GM12878 (cell line): ENCODE data around the gene RASGRP2. TPM values are rescaled to one million over a fixed set of nuclear protein-coding genes. Genes with fewer than 3 reads are reported as not detected.

Source experiments
- ATAC-seq: fragments of 200-7000 bp; cut with Tn5 transposase; 3 replicates; pipeline ENCODE4 v1.9.1; 2020; ENCODE audit warnings: mild to moderate bottlenecking, moderate library complexity
- BruUV-seq: library from RNA; stranded (reverse); fragments of 400-500 nt; replicated peaks from 2 replicates; lab custom pipeline; 2021; lab: Mats Ljungman, UMichigan
- CTCF ChIA-PET: fragments of 300-600 bp; sonication (Branson Sonifier 250); formaldehyde crosslinking; extraction: SDS; loops from one replicate; lab custom pipeline; 2021; ENCODE audit warnings: inconsistent platforms; lab: Yijun Ruan, JAX
- POLR2A ChIA-PET: fragments of 350-600 bp; formaldehyde crosslinking; extraction: SDS; loops from one replicate; lab custom pipeline; 2021; ENCODE audit warnings: inconsistent platforms; lab: Charles Lee
- RAD21 ChIA-PET: fragments of 300-600 bp; sonication (Branson Sonifier 250); formaldehyde crosslinking; loops from one replicate; lab custom pipeline; 2023; ENCODE audit warnings: antibody characterized with exemption; ENCODE audit not compliant: unreplicated experiment; lab: Charles Lee
- SMC1A ChIA-PET: fragments of 300-600 bp; sonication (Branson Sonifier 250); formaldehyde crosslinking; loops from one replicate; lab custom pipeline; 2023; ENCODE audit not compliant: unreplicated experiment, uncharacterized antibody; lab: Charles Lee
- DNase-seq: peaks from one replicate; pipeline ENCODE4 v3.0.0-alpha.2; 2011; ENCODE audit warnings: low read depth, low spot score
- FAIRE-seq: peaks from 3 replicates; lab custom pipeline; 2011; peaks lifted over from hg19 to GRCh38; lab: Jason Lieb, UNC
- H2AFZ ChIP-seq: 2 replicates; pipeline ENCODE4 v1.6.0; 2011; ENCODE audit warnings: low read depth, low read length, control low read depth; ENCODE audit not compliant: control insufficient read depth
- H3K27ac ChIP-seq: 2 replicates; pipeline ENCODE4 v1.5.1; 2011; ENCODE audit warnings: control low read depth; ENCODE audit not compliant: control insufficient read depth, insufficient read depth
- H3K27me3 ChIP-seq, 2 experiments: replicated peaks in 1 of 2; 2 replicates each; pipeline versions ENCODE4 v1.6.0 to v1.6.1; 2011; ENCODE audit warnings: low read length in 1 of 2; ENCODE audit not compliant: control insufficient read depth in 2 of 2, insufficient read depth in 2 of 2
- H3K36me3 ChIP-seq, 2 experiments: 2 replicates each; pipeline ENCODE4 v1.5.1; 2011; ENCODE audit warnings: low read length in 1 of 2; ENCODE audit not compliant: control insufficient read depth in 2 of 2, insufficient read depth in 2 of 2
- H3K4me1 ChIP-seq: 2 replicates; pipeline ENCODE4 v1.6.1; 2011; ENCODE audit warnings: mild to moderate bottlenecking, low read length, moderate library complexity, mixed read lengths; ENCODE audit not compliant: control insufficient read depth, insufficient read depth
- H3K4me2 ChIP-seq: 2 replicates; pipeline ENCODE4 v1.6.0; 2011; ENCODE audit warnings: control low read depth; ENCODE audit not compliant: control insufficient read depth, insufficient read depth
- H3K4me3 ChIP-seq: fragments of 200-600 bp; sonication (generic); 2 replicates; pipeline ENCODE4 v1.5.1; 2016
- H3K79me2 ChIP-seq: 2 replicates; pipeline ENCODE4 v1.6.0; 2011; ENCODE audit warnings: low read length; ENCODE audit not compliant: control insufficient read depth, insufficient read depth
- H3K9ac ChIP-seq: 2 replicates; pipeline ENCODE4 v1.8.0; 2011; ENCODE audit warnings: low read length, control low read depth, mixed read lengths; ENCODE audit not compliant: control insufficient read depth, insufficient read depth
- H3K9me3 ChIP-seq: replicated peaks from 3 replicates; pipeline ENCODE4 v1.5.1; 2011; ENCODE audit warnings: mild to moderate bottlenecking, low read length; ENCODE audit not compliant: control insufficient read depth, insufficient read depth
- H4K20me1 ChIP-seq: 2 replicates; pipeline ENCODE4 v1.6.0; 2011; ENCODE audit not compliant: control insufficient read depth, insufficient read depth
- CHD1 ChIP-seq: IDR thresholded peaks from 2 replicates; pipeline ENCODE4 v1.6.1; 2012; ENCODE audit warnings: low read depth, low read length, improper control_type of control experiment
- EGR1 ChIP-seq, 2 experiments: IDR thresholded peaks; 1 replicate in 1 of 2; 2 replicates in 1 of 2; pipeline ENCODE4 v1.6.1; 2011 to 2012; ENCODE audit warnings: low read depth in 2 of 2, low read length in 2 of 2, borderline replicate concordance in 1 of 2, mild to moderate bottlenecking in 1 of 2, moderate library complexity in 1 of 2
- EP300 ChIP-seq, 2 experiments: fragments of 150-350 bp in 1 of 2; IDR thresholded peaks; 2 replicates each; pipeline ENCODE4 v1.6.1; 2011 to 2012; ENCODE audit warnings: low read depth in 2 of 2, low read length in 2 of 2, borderline replicate concordance in 1 of 2, improper control_type of control experiment in 1 of 2, inconsistent platforms in 1 of 2; ENCODE audit not compliant: control insufficient read depth in 1 of 2
- GATAD2B ChIP-seq: fragments of 450-650 bp; conservative IDR thresholded peaks from 2 replicates; pipeline ENCODE4 v1.6.1; 2017; ENCODE audit warnings: low read depth, mild to moderate bottlenecking, moderate library complexity
- JUNB ChIP-seq: IDR thresholded peaks from 2 replicates; pipeline ENCODE4 v1.6.1; 2016; ENCODE audit warnings: antibody characterized with exemption, mild to moderate bottlenecking
- MYB ChIP-seq: fragments of 150-350 bp; IDR thresholded peaks from 2 replicates; pipeline ENCODE4 v1.6.1; 2014; ENCODE audit warnings: mild to moderate bottlenecking, low read depth, low read length, borderline replicate concordance
- NFYA ChIP-seq: IDR thresholded peaks from 2 replicates; pipeline ENCODE4 v1.6.1; 2011; ENCODE audit warnings: low read depth, mild to moderate bottlenecking, low read length, improper control_type of control experiment, borderline replicate concordance
- STAT3 ChIP-seq: IDR thresholded peaks from 2 replicates; pipeline ENCODE4 v1.6.1; 2011; ENCODE audit warnings: low read depth, low read length, improper control_type of control experiment
- SUZ12 ChIP-seq: fragments of 200-600 bp; sonication (generic); IDR thresholded peaks from one replicate; pipeline ENCODE4 v1.6.1; 2018; ENCODE audit warnings: antibody characterized with exemption, mild to moderate bottlenecking; ENCODE audit not compliant: unreplicated experiment
- ZBTB4 ChIP-seq: fragments of 450-650 bp; formaldehyde crosslinking; IDR thresholded peaks from 2 replicates; pipeline ENCODE4 v1.4.0; 2022; ENCODE audit warnings: mild to moderate bottlenecking, moderate library complexity
- ZNF24 ChIP-seq: fragments of 450-650 bp; IDR thresholded peaks from 2 replicates; pipeline ENCODE4 v1.6.1; 2017; ENCODE audit warnings: antibody characterized with exemption, mild to moderate bottlenecking
- WGBS: methylation state at CpG from one replicate; pipeline ENCODE4 v1.1.6; 2016; ENCODE audit warnings: low lambda C conversion rate; ENCODE audit not compliant: insufficient replicate concordance, insufficient coverage; ENCODE audit errors: missing lambda C conversion rate; 5-methylcytosine and 5-hydroxymethylcytosine counted together
- in situ Hi-C: fragments of 300-500 bp; cut with MboI; formaldehyde crosslinking; loops from 9 replicates; pipeline ENCODE4 v1.14.3; 2018; ENCODE audit warnings: mixed read lengths
- intact Hi-C: fragments of 100-400 bp; cut with micrococcal nuclease; formaldehyde crosslinking; loops from one replicate; pipeline ENCODE4 v1.14.2; 2022; ENCODE audit not compliant: unreplicated experiment
- polyA plus RNA-seq, 11 experiments: library from polyadenylated mRNA; depleted of rRNA in 4 of 11; unstranded in 6 of 11; stranded (reverse) in 5 of 11; fragments of >200 nt; fragmentation: Nextera tagmentation in 4 of 11; fragmentation: Illumina TruSeq in 1 of 11; extraction: Ambion mirVana in 4 of 11; extraction: Trizol in 1 of 11; gene quantifications; 1 replicate in 1 of 11; 2 replicates in 10 of 11; pipeline versions ENCODE4 v1.2.1 to v1.2.3, GENCODE V29; 2011 to 2016; ENCODE audit warnings: inconsistent platforms in 2 of 11, missing spikeins in 2 of 11, low read depth in 1 of 11
- total RNA-seq, 4 experiments: library from RNA; depleted of rRNA in 3 of 4; stranded (reverse); fragments of >200 nt in 3 of 4; fragmentation: Illumina TruSeq in 1 of 4; extraction: Trizol in 1 of 4; gene quantifications; 2 replicates each; pipeline versions ENCODE4 v1.2.1 to v1.2.3, GENCODE V29; 2013 to 2021

RASGRP2 gene
- total and polyA plus RNA-seq, 10 of the 15 experiments (the other 5 are each of a cell fraction or from before 2014, with no cell fraction given): 0.26 to 9.0 (median 5.4) TPM

GRCh38 chr11:64716473-64717267 lies 27.3 kb downstream of the RASGRP2 start:
- in situ Hi-C loops (no loop called here), intact Hi-C loops (no loop called here)
- Histone ChIP-seq H2AFZ (no peak overlapping the region), H4K20me1 (no peaks in the 10 kb centered on the region), H3K36me3 (no peaks in the 10 kb centered on the region; a peak in 1 of 4 replicates), H3K79me2 (no peaks in the 10 kb centered on the region), H3K4me1 (peaks cover 7% of the 10 kb centered on the region), H3K27me3 (peaks cover 3 to 7% of the 10 kb centered on the region in 2 experiments; a peak in 3 of 4 replicates), H3K4me3 (no peak overlapping the region), H3K9me3 (no peaks in the 10 kb centered on the region), H3K27ac (no peak overlapping the region), H3K9ac (no peak overlapping the region), H3K4me2 (no peak overlapping the region)
- no peak for FAIRE-seq
- ATAC-seq: peak; percentile 37
- ChIA-PET POLR2A (interaction anchor here (1.0 kb wide), 1 partner anchor 13 kb away, joined by 3 read pairs; no protein-coding TSS in a partner anchor), RAD21 (interaction anchor here (0.5 to 2.6 kb wide), 7 partner anchors 13 to 618 kb away, joined by 3 to 12 read pairs (median 3); no protein-coding TSS in a partner anchor), SMC1A (interaction anchor here (1.5 to 1.7 kb wide), 2 partner anchors 22 to 28 kb away, joined by 3 to 4 read pairs; no protein-coding TSS in a partner anchor), CTCF (interaction anchor here (1.9 to 6.7 kb wide), 2 partner anchors 18 to 28 kb away, joined by 7 to 58 read pairs; no protein-coding TSS in a partner anchor)
- no TSS peak for BruUV-seq
- TF ChIP-seq ZBTB4 (no peak), GATAD2B (no peak), SUZ12 (no peak), JUNB (no peak), EGR1 (IDR thresholded peaks at IDR 0.05; ENCODE audit: borderline replicate concordance in 1 of 2, low read depth in 2 of 2, low read length in 2 of 2) (no peak), CHD1 (no peak), MYB (no peak), ZNF24 (no peak), NFYA (no peak), STAT3 (no peak), EP300 (IDR thresholded peaks at IDR 0.05; ENCODE audit: borderline replicate concordance in 1 of 2, control insufficient read depth in 1 of 2, low read depth in 2 of 2, low read length in 2 of 2) (no peak)
- DNase-seq: no peak
- WGBS: 10% methylated on average over 20 of the region's 21 CpGs
